Measurements from ENCODE around the gene PLA2G2D.
A peak's percentile ranks its signal among the peaks of the same experiment; 100 is the strongest.

PLA2G2D gene

GRCh38 chr1:20119347-20119746, at the start of gene PLA2G2D:
Gene PLA2G2D, minus strand, starts transcription at chr1:20119536. Its CDS starts 38 bp downstream, at chr1:20119498.
- no peak for DNase-seq

- DNase-seq = no peak
These were observed 49.5 kb upstream of the PLA2G2D start for GRCh38 chr1:20168564-20169491.

- DNase-seq = no peak
These were observed 47.8 kb upstream of the PLA2G2D start for GRCh38 chr1:20167126-20167525.

DNA sequence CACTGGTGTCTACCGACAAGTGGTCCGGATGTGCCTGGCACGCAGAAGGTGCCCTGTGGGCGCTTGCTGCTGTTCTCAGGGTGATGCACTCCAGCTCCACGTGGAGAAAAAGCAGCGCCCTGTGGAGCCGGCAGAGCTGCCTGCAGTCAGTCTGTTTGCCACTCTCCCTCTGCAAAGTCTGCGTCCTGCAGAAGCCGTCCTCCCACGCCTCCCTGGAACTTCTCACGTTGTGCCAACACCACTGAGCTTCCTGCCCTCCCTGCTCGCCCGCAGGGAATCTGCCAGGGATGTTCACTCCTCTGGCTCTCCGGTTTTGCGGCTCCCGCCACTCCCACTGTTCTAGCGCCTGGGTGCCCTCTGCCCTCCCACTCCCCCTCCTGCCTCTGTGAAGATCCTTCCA, 46.7 kb upstream of the PLA2G2D start:
- DNase-seq = no peak

GRCh38 chr1:20165522-20165951, 46.2 kb upstream of the PLA2G2D start:
- DNase-seq = no peak

DNA sequence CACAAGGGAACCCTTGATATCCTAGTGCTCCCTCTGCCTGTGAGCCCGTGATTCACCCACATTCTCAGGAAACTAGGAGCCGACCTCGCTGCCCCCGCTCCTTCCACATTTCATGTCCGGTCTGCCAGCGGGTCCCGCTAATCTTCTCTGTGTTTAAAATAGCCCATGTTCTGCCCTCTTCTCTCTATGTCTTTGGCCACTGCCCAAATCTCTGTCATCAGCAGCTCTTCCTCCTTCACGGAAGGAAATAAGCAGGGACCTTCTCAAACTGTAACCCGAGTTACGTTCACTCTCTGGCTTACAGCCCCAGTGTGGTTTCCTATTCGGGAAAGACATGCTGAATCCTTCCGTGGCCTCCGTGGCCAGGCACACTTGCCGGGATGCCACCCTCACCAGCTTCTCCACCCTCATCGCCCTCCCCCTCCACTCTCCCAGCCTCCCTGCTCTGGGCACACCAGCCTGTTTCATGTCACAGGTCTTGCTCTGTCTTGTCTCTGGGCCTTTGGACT, 45.4 kb upstream of the PLA2G2D start:
- DNase-seq = peak in 1 of 2 donors; percentile 7

- DNase-seq = no peak
These were observed 40.7 kb upstream of the PLA2G2D start for GRCh38 chr1:20160034-20160433.

- DNase-seq = no peak
These were observed 39.2 kb upstream of the PLA2G2D start for GRCh38 chr1:20158358-20159070.

DNA sequence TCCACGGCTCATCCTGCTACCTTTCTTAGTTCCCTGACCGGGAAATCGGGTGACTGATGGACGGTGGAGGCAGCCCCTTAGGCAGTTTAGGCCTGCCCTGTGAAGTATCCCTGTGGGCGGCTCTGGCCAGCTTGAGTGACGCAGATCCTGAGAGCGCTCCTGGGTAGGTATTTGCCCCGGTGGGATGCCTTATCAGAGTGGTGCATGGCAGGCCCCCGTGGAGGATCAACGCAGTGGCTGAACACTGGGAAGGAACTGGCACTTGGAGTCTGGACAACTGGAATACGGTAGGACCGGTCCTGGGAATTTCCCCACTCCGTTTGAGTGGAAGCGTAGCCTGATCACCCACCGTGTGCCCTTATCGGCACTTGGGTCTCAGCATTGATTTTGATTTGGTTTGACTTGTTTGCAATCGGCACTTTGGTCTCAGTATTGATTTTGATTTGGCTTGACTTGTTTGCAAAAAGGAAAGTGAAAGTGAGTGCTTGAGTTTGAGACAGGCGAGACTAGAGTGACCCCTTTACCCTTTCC, 35.0 kb upstream of the PLA2G2D start:
- DNase-seq = no peak

DNA sequence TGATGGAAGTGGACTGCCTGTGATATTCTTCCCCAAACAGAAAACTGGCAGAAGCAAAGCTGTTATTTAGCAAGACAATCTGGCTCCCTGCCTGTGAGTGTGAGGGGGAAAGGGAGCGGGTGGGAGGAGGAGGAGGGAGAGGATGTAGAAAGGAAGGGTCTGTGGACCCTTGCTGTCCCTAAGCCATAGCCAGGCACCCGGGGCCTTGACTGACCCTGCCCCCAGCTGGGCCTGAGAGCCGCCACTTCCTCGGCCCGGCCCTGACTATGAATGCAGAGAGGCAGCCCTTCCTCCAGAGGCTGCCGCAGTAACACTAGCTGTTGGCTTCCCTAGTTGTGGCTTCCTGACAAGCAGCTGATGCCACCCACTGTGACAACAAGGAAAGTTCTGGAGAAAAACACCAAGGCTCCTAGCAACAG, 33.7 kb upstream of the PLA2G2D start:
- peak; percentile 13 to 49 for DNase-seq

- DNase-seq = no peak
These were observed 33.2 kb upstream of the PLA2G2D start for GRCh38 chr1:20152599-20152930.

- peak; percentile 37 to 80 for DNase-seq
These were observed 32.7 kb upstream of the PLA2G2D start for GRCh38 chr1:20151906-20152598.

- no peak for DNase-seq
These were observed 31.6 kb upstream of the PLA2G2D start for GRCh38 chr1:20150969-20151368.

- DNase-seq = no peak
These were observed 31.0 kb upstream of the PLA2G2D start for GRCh38 chr1:20150326-20150705.

GRCh38 chr1:20149601-20150325, 30.4 kb upstream of the PLA2G2D start:
- no peak for DNase-seq

DNA sequence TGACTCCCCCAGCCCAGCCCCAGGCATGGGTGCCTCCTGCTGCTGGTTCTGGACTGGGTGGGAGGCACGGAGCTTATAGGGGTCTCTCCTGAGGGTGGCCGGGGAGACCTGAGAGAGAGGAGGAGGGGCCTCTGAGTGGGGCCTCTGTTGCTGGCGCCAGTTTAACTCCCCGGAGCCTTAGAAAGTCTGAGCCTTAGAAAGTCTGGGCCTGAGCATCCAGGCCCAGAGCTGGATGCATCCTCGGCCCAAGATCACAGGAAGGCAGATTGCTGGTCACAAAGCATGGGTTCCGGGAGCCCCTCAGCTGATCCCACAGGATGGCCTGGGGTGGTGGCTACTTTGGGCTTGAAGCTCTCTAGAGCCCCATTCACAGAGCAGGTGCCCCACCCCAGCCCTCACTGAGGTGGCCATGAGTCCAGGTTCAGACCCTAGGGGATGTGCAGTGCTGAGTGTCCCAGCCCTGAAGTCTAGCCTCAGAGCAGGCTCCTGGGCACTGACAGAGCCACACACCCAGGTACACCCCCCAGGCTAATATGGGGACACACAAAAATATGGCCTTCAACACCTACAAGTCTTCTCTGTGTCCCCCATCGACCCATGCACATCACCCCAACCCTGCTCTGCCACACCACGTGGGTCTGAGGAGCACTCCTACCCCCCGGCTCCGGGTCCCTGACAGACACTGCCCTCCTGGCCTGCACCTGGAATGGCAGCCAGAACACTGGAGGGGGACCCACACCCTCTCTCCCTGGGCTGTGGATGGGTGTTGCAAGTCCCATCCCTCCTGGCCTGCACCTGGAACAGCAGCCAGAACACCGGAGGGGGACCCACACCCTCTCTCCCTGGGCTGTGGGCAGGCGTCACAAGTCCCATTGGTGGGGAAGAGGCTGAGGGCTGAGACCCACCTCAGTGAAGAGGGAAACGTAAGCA, 29.5 kb upstream of the PLA2G2D start:
- DNase-seq = no peak

DNA sequence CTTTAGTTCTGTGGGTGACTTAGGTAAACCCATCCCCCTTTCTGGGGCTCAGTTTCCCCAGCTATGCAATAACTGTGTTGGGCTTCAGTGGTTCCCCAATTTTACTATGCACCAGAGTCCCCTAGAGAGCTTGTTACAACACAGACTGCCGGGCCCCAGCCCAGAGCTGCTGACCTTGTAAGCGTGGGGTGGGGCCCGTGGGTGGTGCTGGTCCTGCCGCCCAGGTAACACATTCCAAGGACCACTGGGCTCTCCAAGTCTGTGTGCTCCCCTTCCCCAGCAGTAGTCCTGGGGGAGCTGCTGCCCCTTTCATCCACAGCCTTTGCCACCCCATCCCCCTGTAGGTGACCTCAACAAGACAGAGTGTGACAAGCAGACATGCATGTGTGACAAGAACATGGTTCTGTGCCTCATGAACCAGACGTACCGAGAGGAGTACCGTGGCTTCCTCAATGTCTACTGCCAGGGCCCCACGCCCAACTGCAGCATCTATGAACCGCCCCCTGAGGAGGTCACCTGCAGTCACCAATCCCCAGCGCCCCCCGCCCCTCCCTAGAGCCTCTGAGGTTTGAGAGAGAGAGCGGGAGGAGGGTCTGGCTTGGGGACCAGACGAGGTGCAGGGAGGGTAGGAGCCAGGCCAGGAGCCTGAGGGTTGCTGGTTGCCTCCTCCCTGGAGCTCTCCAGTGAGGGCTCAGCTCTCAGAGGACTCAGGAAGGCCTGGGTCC, 28.7 kb upstream of the PLA2G2D start:
- DNase-seq = no peak

DNA sequence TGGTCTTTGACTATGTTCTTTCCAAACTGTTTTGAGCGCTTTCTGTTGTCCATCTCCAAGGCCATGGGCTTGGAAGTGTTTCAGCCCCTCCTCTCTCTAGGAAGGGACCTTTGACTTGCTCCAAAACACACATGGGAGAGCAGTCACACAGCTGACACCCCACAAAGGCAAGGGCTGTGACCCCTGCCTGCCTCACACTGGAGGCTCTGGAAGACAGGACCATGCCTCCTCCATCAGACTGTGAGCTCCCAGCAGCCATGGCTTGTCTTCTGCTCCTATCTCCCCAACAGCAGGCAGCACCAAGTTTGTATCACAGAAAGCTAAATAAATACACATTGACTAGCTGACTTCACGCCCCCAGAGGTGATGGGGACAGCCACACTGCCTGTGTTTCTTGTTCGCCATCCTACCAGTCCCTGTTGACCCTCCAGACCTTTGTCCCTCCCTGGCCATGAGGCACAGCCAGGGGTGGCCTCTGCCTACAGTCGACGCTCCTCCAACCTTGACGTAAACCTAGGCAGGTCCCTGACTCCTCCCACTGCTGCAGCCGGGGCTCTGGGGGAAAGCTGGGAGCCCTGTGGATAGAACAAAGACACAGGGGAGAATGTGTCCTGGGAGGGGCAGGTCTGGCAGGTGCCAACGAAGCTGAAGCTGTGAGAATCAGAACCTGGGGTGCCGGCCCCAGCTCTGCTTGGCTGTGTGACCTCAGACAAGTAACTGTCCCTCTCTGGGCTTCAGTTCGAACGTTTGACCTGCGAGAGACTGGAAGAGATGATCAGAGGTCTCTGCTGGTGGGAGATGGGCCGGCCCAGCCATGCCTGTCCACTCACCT, 24.6 kb upstream of the PLA2G2D start:
- no peak for DNase-seq

DNA sequence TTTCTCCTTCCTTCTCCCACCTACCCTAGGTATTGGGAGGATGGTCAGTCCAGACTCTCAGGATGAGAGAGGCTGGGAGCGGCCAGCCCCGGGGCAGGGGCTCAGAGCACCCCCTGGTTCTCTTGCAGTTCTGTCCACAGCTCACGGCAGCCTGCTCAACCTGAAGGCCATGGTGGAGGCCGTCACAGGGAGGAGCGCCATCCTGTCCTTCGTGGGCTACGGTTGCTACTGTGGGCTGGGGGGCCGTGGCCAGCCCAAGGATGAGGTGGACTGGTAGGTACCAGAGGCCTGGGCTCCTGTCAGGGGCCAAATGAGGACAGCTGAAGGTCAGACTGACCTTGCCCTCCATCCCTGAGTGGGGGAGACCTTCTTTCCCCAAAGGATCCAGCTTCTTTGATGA, 24.0 kb upstream of the PLA2G2D start:
- no peak for DNase-seq
